ENCODE results near the gene KLF11.

The KLF11 gene

GRCh38 chr2:10039658-10040410, 3.5 kb upstream of the KLF11 start:
- peaks cover 12% of the 10 kb centered on the region for H3K4me1 ChIP-seq (ENCODE audit: low read length)

DNA sequence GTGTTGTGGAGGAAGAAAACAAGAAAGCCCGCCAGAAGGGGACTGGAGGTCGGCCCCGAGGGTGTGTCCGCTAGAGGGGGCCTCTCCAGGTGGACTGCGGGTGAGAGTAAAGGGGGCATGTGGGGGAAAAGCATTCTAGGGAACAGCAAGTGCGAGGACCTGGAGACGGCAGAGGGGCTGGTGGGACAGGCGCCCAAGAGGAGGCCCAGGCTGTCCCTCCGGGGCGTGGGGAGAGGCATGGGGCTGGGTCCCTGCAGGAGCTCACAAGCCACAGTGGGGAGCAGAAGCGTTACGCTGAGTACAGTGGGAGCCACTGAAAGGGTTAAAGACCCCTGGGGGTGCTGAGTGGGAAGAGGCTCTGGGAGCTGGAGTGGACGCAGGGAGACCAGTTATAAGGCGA, 1.6 kb upstream of the KLF11 start:
- no peak overlapping the region for H3K4me2 ChIP-seq (ENCODE audit: low read depth, low read length)
- no peak overlapping the region for H3K4me3 ChIP-seq (ENCODE audit: low read length)

More at GRCh38 chr2:10039658-10040410, 3.5 kb upstream of the KLF11 start:
- no peak overlapping the region for H3K9ac ChIP-seq (ENCODE audit: low read length)
- no peaks in the 10 kb centered on the region for H3K27me3 ChIP-seq (replicated peaks; ENCODE audit: insufficient read depth, low read length)
- H3K27ac ChIP-seq (ENCODE audit: low read length): no peak overlapping the region
- TF ChIP-seq CTCF (IDR thresholded peaks at IDR 0.05; ENCODE audit: low read length) (no peak), EZH2 (optimal IDR thresholded peaks at IDR 0.05; ENCODE audit: low read depth, low read length) (no peak), EZH2phosphoT487 (IDR thresholded peaks at IDR 0.05; ENCODE audit: low read length) (no peak)
- H3K36me3 ChIP-seq (replicated peaks; ENCODE audit: insufficient read depth, low read length): no peaks in the 10 kb centered on the region
- H3K4me3 ChIP-seq (ENCODE audit: low read length): no peak overlapping the region
- H3K4me2 ChIP-seq (ENCODE audit: low read depth, low read length): no peak overlapping the region
- H3F3A ChIP-seq (ENCODE audit: insufficient read depth, low read length): no peaks in the 10 kb centered on the region
- no peaks in the 10 kb centered on the region for H4K20me1 ChIP-seq (ENCODE audit: insufficient read depth, low read length)
- no peaks in the 10 kb centered on the region for H3K9me2 ChIP-seq (replicated peaks; ENCODE audit: insufficient read depth, low read length)
- H3K79me2 ChIP-seq (ENCODE audit: low read length): peaks cover 7% of the 10 kb centered on the region
- no peak overlapping the region for H2AFZ ChIP-seq (ENCODE audit: low read length)
- H3K9me3 ChIP-seq (replicated peaks; ENCODE audit: insufficient read depth, low read length): no peaks in the 10 kb centered on the region
- DNase-seq: no peak

DNA sequence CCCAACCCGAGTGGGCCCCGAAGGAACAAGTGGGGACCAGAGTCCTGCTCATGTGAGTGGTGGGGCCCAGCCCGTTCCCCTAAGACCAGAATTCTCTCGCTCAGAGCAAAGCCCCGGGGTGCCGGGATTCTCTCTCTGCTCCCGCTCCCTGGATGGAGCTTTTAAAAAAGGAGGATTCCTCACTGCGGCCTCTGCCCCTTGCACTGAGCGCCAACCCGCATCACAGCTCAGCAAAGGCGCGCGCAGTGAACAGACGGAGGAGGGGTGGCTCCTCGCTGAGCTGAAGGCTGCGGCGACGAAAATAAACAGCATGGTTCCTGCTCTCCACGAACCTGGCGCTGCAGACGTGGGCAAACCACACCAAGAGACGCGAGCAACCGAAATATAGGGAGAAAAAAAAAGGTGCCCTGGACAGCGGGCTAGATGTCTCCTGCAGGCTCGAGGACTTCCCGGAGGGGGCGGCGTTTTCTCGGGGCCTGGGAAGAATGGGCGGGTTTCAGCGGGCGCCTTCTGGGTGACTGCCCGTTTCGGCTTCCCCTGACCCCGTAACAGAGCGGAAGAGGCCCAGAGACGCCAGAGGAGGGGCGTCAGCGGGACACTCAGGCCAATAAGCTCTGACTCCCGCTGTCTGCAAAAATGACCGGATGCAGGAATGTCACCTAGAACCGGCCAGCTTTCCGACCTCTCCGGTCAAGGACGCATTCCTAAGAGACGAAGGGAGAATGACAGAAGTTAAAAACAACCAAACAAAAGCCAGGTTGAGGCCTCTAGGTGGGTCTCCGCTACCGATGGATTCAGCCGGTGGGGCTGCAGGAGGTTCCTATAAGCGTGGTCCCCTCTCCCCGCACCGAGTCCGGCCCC, 819 bp upstream of the KLF11 start:
- no peaks in the 10 kb centered on the region for H3F3A ChIP-seq (ENCODE audit: insufficient read depth, low read length)
- no peaks in the 10 kb centered on the region for H3K27me3 ChIP-seq (replicated peaks; ENCODE audit: insufficient read depth, low read length)
- peaks cover 15% of the 10 kb centered on the region for H3K79me2 ChIP-seq (ENCODE audit: low read length)
- no peak overlapping the region for H3K9ac ChIP-seq (ENCODE audit: low read length)
- no peaks in the 10 kb centered on the region for H3K36me3 ChIP-seq (replicated peaks; ENCODE audit: insufficient read depth, low read length)
- no peak overlapping the region for H3K27ac ChIP-seq (ENCODE audit: low read length)
- TF ChIP-seq CTCF (IDR thresholded peaks at IDR 0.05; ENCODE audit: low read length) (no peak), EZH2phosphoT487 (IDR thresholded peaks at IDR 0.05; ENCODE audit: low read length) (no peak), EZH2 (optimal IDR thresholded peaks at IDR 0.05; ENCODE audit: low read depth, low read length) (no peak)
- H3K4me2 ChIP-seq (ENCODE audit: low read depth, low read length): peak overlapping the region; percentile 49; the same call in 1 of the 2 replicates
- H3K9me3 ChIP-seq (replicated peaks; ENCODE audit: insufficient read depth, low read length): no peaks in the 10 kb centered on the region
- H2AFZ ChIP-seq (ENCODE audit: low read length): peak overlapping the region; percentile 56; the same call in 1 of the 2 replicates
- DNase-seq: no peak
- H3K4me3 ChIP-seq (ENCODE audit: low read length): no peak overlapping the region
- H4K20me1 ChIP-seq (ENCODE audit: insufficient read depth, low read length): no peaks in the 10 kb centered on the region
- 0 out of 2 replicates have a peak, but pooled peaks cover 3% of the 10 kb centered on the region for H3K4me1 ChIP-seq (ENCODE audit: low read length)
- H3K9me2 ChIP-seq (replicated peaks; ENCODE audit: insufficient read depth, low read length): no peaks in the 10 kb centered on the region

More for the DNA sequence above, 1.6 kb upstream of the KLF11 start:
- no peak overlapping the region for H2AFZ ChIP-seq (ENCODE audit: low read length)
- peaks cover 15% of the 10 kb centered on the region for H3K79me2 ChIP-seq (ENCODE audit: low read length)
- H3K27ac ChIP-seq (ENCODE audit: low read length): no peak overlapping the region
- no peaks in the 10 kb centered on the region for H3K36me3 ChIP-seq (replicated peaks; ENCODE audit: insufficient read depth, low read length)
- no peak overlapping the region for H3K9ac ChIP-seq (ENCODE audit: low read length)
- H3K9me3 ChIP-seq (replicated peaks; ENCODE audit: insufficient read depth, low read length): no peaks in the 10 kb centered on the region
- DNase-seq: no peak
- H4K20me1 ChIP-seq (ENCODE audit: insufficient read depth, low read length): no peaks in the 10 kb centered on the region
- H3K27me3 ChIP-seq (replicated peaks; ENCODE audit: insufficient read depth, low read length): no peaks in the 10 kb centered on the region
- no peaks in the 10 kb centered on the region for H3F3A ChIP-seq (ENCODE audit: insufficient read depth, low read length)
- H3K4me1 ChIP-seq (ENCODE audit: low read length): 0 out of 2 replicates have a peak, but pooled peaks cover 3% of the 10 kb centered on the region
- no peaks in the 10 kb centered on the region for H3K9me2 ChIP-seq (replicated peaks; ENCODE audit: insufficient read depth, low read length)
- TF ChIP-seq EZH2 (optimal IDR thresholded peaks at IDR 0.05; ENCODE audit: low read depth, low read length) (no peak), EZH2phosphoT487 (IDR thresholded peaks at IDR 0.05; ENCODE audit: low read length) (no peak), CTCF (IDR thresholded peaks at IDR 0.05; ENCODE audit: low read length) (no peak)

All from MM.1S (cell line).